ENCODE results near the gene C1QL1.

DNA sequence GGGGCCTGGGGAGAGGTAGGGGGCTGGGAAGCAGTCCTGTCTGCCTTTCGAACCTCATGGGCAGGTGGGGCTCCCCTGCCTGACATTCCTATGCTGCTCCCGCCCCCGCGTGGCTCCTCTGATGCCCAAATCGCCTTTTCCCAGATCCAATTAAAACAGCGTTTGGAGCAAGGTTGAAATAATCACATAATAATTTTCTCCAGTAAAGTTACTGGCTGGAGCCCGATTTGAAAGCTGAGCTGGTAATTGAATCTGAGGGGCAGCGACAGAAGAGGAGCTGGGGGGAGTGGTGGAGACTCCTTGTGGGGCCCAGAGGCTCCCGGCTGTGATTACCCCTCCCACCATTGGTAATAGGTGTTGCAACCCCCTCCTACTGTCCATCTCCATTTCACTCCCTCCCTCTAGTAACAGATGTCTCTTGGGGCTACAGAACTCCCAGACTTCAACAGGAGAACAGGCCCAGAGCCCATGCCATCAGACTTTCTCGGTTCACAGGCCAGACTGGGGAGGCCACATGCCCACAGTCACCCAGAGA, 38.9 kb upstream of the C1QL1 start:
- no peak for TF ChIP-seq POLR2AphosphoS5 (IDR thresholded peaks at IDR 0.05; ENCODE audit: low read depth, low read length)
- no peak for TF ChIP-seq POLR2A (IDR thresholded peaks at IDR 0.05; ENCODE audit: low read depth, low read length)
- TF ChIP-seq TAF1 (IDR thresholded peaks at IDR 0.05; ENCODE audit: low read depth, low read length), result no peak
- no peak for TF ChIP-seq SPI1 (IDR thresholded peaks at IDR 0.05; ENCODE audit: low read depth, low read length)
- TF ChIP-seq POU2F2 (IDR thresholded peaks at IDR 0.05; ENCODE audit: low read depth, low read length), result no peak
- TF ChIP-seq PAX5 (IDR thresholded peaks at IDR 0.05; ENCODE audit: insufficient read depth, low read length, severe bottlenecking), result no peak
